Anterior cingulate cortex (tissue), 58 donors: ENCODE results near the gene ANKRD11.

Experiments used
- DNase-seq, 58 donors: peaks; one replicate each; lab custom pipeline; 2025; lab: John Stamatoyannopoulos, UW

Gene ANKRD11

GRCh38 chr16:89410794-89411309 lies 79.5 kb downstream of the ANKRD11 start:
- peak in 22 of 58 donors; percentile 11 to 63 (median 36) for DNase-seq

- no peak for DNase-seq
Measured at GRCh38 chr16:89410322-89410721, 80.0 kb downstream of the ANKRD11 start.

- no peak for DNase-seq
Measured at GRCh38 chr16:89409161-89409711, 81.1 kb downstream of the ANKRD11 start.

- DNase-seq: peak in 1 of 58 donors; percentile 10
Measured at GRCh38 chr16:89408315-89408714, 82.0 kb downstream of the ANKRD11 start.

- DNase-seq: peak in 1 of 58 donors; percentile 23
Measured at GRCh38 chr16:89407925-89408300, 82.4 kb downstream of the ANKRD11 start.

- DNase-seq: no peak
Measured at GRCh38 chr16:89407282-89407924, 83.0 kb downstream of the ANKRD11 start.

- no peak for DNase-seq
Measured at GRCh38 chr16:89406277-89406888, 84.0 kb downstream of the ANKRD11 start.

GRCh38 chr16:89404561-89404960 lies 85.8 kb downstream of the ANKRD11 start:
- no peak for DNase-seq

GRCh38 chr16:89402962-89403361 lies 87.4 kb downstream of the ANKRD11 start:
- DNase-seq: no peak

- DNase-seq: peak in 2 of 58 donors; percentile 30 to 34
Measured at GRCh38 chr16:89401641-89402445, 88.5 kb downstream of the ANKRD11 start.

GRCh38 chr16:89401205-89401604 lies 89.2 kb downstream of the ANKRD11 start:
- DNase-seq: no peak

GRCh38 chr16:89400740-89401139 lies 89.6 kb downstream of the ANKRD11 start:
- DNase-seq: no peak

- DNase-seq: no peak
Measured at GRCh38 chr16:89398924-89399323, 91.4 kb downstream of the ANKRD11 start.

GRCh38 chr16:89397331-89397861 lies 93.0 kb downstream of the ANKRD11 start:
- no peak for DNase-seq

- DNase-seq: no peak
Measured at GRCh38 chr16:89396156-89396555, 94.2 kb downstream of the ANKRD11 start.

GRCh38 chr16:89395150-89396142 lies 94.9 kb downstream of the ANKRD11 start:
- peak in 57 of 58 donors; percentile 25 to 91 (median 77) for DNase-seq

GRCh38 chr16:89393738-89394406 lies 96.5 kb downstream of the ANKRD11 start:
- no peak for DNase-seq

- no peak for DNase-seq
Measured at GRCh38 chr16:89392881-89393737, 97.3 kb downstream of the ANKRD11 start.
